ENCODE measurements around the gene LHFPL2.

Gene LHFPL2

DNA sequence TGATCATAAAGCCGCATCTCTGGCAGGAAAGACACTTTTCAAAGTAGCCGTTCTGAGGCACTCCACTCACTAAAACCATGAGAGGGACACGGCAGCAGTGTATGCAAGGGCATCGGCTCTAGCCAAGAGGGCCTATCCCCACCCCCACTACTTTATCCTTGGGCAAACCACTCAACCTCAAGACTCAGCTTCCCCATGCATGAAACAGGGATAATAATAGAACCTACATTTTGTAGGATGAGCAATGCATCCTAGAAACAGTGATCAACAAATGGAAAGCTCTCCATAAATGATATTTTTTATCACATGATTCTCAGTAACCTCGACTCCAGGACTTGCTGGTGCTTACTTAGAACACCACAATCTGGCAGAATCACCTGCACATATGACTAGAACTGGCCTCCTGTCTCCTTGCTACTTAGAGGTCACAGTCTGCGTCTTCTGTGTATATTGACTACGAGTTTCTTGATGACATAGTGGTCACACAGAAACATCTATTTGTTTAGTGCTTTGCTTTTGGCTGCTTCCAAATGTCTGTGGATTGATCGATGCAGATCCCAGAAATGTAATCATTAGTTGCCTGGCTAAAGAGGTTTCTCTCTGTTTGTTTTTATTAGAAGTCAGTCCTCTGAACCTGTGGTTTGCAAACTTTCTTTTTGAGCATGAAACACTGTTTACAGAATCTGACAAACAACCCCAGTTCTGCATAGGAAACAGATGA, 102.1 kb downstream of the LHFPL2 start:
- DNase-seq (ENCODE audit: low read depth in 2 of 2) = no peak

DNA sequence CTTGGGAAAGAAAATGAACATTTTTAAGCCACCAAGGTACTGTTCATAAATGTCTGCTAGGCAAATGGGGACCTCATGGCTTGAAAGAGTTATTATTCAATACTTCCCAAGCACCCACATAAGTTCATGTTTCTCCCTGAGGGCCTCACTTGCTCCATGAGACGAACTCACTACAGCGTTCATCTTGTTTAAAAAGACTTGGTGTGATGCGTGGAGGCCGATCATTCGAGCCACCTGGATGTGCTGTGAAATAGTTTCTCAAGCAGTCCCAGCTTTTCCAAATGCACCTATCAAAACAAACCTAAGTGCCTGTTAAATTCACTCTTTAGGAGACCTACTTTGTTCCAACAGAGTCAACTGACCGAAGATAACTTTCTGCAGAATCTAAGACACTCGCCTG, 103.2 kb downstream of the LHFPL2 start:
- no peak for DNase-seq (ENCODE audit: low read depth in 2 of 2)

DNA sequence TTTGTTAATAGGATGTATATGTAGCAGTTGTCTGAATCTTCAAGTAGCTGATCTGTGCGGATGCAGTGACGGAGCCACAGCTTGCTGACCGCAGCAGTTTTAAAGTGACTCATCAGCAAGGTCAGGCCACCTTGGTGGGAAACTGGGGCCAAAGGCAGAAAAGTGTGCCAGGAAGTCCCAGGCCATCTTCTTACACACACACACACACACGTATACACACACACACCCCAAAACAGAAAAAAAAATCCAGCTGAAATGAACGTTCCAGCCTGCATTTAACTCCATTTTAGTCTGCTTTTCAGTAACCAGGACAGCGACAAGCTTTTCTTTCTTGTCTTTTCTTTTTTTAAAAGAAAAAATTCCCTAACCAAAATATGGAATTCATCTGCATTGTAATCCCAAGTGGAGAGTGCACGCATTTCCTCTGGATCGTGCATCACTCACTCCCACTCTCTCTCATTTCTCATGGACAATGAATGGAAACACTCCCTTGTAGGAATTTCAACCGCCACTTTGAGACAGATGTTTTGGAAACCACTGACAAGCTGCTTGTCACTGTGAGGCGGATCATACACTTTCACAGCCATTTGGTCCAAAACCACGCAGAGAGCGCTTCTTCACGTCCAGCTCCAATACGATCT, 103.9 kb downstream of the LHFPL2 start:
- DNase-seq (ENCODE audit: low read depth in 2 of 2) = no peak

DNA sequence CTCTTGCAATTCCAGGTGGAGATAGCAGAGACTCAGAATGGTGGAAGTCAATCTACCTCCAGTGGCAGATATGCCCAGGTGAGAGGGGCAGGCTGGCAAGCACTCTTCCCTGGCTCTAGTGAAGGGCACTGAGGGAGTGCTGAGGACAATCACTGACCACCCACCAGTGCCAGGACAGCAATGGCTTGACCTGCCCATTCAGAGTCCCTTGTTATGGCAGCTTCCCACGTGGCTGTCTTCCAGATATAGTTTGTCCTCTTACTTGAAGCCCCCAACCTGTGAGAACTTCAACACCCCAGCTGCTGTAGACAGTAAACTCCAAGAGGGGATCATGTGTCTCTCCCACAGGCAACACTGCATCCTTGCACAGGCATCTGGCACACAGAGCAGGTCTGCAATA, 104.7 kb downstream of the LHFPL2 start:
- no peak for DNase-seq (ENCODE audit: low read depth in 2 of 2)

DNA sequence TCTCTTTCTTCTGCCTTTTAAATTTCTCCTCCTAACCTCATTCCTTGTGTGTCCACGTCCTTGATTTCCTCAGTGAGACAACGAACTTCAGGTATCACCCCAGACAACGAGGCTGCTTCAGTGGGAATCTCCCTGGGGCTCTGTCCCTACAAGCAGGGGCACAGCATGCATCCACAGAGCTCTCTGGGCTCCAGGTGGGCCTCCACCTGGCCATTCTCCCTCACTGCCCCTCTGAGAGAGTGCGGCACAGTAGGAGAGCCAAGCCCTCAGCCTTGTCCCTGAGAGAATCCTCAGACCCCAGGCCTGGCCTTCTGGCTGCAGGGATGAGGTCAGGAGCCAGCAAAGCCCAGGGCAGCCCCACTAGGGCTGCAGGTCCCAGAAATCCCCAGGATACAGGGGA, 105.3 kb downstream of the LHFPL2 start:
- no peak for DNase-seq (ENCODE audit: low read depth in 2 of 2)

DNA sequence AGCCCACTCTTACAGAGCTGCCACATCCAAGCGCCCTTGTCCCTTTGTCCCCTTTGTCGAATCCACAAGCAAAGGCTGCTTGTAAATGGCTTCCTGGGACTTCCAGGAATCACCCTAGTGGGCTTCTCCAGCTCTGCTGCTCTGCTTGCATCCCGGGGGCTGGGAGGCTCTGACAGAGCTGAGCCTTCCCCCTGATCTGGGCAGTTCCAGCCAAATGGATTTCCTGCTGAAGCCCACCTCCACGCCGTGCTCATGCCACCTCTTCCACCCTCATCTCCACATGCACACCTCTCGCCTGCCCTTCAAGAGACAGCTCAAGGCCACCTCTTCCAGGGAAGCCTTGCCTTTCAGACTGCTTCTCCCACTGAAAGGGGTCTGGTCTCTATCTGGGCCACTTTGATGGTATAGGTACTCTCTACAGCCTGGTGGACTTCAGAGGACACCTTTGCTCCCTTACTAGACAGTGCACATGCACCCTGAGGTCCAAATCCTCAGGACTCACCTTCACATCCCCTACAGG, 106.2 kb downstream of the LHFPL2 start:
- no peak for DNase-seq (ENCODE audit: low read depth in 2 of 2)

DNA sequence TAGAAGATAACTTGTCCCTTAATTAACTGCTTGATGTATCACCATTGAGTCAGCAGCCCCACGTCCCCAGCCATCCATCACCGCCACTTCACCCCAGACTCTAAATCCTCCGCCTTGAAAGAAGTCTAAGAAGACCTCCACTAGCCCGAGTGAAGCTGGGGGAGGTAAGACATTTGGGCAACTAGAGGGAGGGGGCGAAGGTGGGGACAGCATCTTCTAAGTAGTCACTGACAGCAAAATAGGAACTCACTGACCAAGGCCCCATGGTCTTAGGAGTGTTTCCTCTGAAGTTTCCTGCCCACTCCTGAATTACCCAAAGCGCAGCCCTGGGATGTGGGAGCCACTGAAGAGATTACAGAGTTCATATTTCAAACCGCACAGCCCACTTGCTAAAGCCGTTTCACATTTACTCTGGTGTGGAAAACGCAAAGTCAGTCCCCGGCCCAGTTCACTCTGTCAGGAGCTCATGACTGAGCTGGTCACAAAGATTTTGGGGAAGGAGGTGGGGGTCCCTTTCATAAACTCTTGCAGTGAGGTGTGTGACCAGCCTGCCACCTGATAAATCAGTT, 107.4 kb downstream of the LHFPL2 start:
- DNase-seq (ENCODE audit: low read depth in 2 of 2) = no peak

DNA sequence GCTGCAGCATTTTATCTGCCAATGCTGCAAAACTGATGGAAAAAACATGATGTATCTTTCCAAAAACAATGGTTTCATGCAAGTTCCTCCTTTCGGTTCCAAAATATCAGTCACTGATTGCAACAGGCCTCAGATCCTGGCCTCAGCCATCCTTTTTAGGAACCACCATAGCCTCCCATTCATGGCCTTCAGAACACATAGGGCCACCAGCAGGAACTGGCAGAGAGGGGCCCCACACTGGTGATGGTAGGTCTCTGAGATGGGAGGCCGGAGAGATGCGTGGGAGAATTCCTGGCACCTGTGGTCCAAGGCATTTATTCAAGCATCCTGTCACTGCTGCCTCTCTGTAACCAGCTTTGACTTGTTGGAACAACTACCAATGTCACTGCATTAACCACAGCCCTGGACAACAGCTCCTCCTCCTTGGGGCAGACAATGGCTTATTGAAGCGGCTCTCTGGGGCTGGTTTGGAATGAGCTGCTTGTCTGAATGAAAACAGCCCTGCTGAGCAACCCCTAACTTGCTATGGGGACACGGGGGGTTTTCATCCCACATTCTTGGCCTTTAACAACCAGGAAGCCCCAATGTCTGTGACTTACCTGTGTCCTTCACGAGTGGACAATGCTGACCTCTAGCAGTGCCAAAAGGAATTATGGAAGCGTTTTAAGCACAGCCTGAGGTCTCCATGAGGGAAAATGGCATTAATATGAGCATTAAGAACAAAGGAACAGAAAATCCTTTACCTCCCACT, 108.1 kb downstream of the LHFPL2 start:
- no peak for DNase-seq (ENCODE audit: low read depth in 2 of 2)

DNA sequence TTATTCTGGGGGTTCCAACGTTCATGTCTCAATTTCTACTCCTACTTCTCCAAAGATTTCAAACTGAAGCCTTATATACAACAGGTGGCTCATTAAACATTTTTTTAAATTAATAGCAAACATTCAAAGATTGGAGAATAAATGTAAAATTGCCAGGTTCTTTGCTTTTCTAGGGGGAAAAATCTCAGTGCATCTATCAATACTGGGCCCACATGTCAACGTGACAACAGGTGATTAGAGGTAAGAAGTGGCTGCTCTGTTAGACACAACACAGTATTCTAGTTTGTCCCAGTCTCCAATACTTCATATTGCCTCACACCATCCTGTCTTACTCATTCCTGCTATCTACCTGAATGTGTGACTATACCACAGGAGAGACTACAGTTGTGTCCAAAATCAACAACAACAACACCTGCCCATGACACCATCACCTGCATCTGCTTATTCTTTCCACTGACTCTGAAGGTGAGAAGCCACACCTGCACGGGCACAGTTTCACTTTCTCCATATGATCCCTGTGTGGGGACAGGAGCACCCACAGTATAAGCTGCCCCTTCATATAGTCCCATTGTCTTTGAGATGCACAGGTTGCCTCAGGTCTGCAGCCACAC, 110.2 kb downstream of the LHFPL2 start:
- DNase-seq (ENCODE audit: low read depth in 2 of 2) = no peak

DNA sequence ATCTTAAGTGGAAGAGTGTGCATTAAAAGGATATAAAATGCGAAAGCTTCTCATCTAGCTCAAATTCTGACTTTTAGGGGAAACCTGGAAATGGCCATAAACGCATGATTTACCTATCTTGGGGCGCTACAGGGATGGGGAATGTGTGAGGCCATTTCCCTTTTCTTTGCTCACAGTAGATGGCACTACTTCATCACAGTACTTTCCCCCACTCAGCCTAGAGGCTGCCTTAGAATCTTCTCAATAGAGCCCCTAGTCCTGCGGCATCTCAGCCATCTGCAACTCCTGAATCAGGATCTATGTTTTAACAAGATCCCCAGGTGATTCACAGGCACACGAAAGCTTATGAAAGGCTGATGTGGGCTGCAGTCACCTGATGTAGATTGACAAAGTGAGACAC, 110.8 kb downstream of the LHFPL2 start:
- no peak for DNase-seq (ENCODE audit: low read depth in 2 of 2)

DNA sequence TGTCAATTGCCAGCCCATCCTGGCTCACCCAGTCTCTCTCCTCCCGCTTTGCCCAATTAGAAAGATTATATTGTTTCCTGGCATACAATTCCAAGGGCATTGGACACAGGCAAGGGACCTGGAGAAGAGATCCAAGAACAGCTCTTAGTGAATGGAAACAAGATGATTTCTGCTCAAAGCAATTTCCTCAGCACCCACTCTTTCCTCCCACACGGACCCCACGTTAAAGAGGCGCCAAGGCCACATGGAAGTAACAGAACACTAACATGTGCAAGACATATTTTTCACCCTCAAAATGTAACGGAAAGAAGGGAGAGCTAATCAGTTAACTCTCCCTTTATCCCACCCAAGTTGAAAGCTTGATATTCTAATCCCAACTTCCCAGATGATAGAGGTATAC, 111.2 kb downstream of the LHFPL2 start:
- no peak for DNase-seq (ENCODE audit: low read depth in 2 of 2)

DNA sequence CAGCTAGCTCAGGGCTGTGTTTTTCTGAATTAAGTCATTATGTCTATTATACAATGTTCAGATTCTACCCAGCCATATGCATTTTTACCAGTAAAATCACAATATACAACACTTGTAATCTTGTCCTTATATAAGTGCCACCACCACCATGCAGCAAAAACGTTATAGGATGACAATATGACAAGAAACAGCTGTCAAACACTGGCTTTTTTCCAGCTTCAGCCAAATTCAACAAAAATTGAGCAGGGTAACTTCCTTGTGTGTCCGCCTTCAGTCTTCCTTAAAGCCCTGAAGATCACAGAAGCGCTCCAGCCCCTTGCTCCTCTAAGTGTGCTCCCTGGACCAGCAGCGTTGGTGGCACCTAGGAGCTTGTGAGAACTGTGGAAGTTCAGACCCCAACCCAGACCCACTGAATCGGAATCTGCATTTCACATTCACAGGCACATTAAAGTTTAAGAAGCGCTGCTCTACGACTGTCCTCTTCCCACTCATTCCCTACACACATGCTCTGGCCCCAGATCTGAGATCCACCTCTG, 111.8 kb downstream of the LHFPL2 start:
- no peak for DNase-seq (ENCODE audit: low read depth in 2 of 2)

DNA sequence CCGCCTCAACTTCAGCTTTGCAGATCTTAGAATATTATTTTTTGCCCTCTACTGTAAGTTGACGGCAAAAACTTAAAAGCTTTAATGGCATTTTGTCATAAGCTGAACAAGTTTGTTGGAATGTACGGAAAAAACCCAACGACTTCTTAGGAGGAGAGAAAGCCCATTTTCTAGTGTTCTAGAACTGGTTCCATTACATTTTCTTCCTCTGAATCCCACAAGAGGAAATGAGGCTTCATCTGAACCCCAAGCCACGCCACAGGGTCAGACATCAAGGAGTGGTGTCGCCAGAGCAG, 113.7 kb downstream of the LHFPL2 start:
- DNase-seq (ENCODE audit: low read depth in 2 of 2) = no peak

DNA sequence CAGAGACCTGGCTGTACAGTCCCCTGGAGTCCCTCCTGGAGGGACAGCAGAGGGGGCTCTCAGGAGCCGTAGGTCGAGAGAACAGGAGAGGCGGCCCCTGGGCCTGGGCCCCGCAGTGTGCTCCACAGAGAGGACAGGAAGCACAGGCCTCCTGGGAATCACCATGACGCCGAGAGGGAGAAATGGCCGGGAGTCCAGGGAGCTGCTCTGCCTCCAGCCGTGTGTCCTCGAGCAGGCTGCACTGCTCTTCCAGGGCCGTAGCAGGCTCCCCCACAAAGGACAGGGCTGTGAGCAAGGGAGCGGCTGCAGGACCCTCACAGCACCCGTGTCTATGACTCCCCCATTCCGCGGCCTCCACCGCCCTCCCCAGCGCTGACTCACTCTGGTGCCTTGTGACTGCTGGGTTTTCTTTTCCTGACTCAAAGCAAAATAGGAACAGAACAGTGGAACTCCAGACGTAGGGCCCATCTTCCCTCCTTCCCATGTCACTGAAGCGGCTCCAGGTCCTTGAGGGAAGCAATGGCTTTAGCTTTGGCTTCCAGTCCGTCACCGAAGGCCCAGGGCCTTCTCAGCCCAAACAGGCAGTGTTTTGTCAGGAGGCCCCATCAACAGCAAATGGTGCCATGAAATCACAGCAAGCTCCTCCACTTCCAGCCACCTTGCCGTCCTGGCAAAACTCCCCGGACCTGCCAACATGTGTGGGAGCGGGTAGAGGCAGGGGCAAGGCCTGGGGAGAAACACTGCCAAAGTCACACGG, 114.2 kb downstream of the LHFPL2 start:
- DNase-seq (ENCODE audit: low read depth in 2 of 2) = no peak

DNA sequence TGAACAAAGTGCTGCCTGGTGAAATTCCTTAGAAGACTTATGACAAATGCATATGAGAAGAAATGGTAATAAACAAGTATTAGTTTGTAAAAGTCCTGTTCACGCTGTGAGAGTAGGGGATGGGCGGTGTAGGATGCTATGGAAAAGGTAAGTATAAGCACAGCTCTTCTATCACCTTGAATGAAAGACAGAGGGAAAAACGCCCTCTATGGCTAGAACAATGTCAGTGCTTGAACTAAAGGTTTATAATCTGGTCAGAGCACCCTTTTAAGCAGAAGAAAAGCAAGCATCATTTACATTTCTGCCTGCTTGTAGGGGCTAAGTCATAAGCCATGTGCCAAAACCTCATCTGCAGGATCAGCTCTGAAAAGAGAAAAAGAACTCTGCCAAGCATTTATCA, 115.2 kb downstream of the LHFPL2 start:
- no peak for DNase-seq (ENCODE audit: low read depth in 2 of 2)

DNA sequence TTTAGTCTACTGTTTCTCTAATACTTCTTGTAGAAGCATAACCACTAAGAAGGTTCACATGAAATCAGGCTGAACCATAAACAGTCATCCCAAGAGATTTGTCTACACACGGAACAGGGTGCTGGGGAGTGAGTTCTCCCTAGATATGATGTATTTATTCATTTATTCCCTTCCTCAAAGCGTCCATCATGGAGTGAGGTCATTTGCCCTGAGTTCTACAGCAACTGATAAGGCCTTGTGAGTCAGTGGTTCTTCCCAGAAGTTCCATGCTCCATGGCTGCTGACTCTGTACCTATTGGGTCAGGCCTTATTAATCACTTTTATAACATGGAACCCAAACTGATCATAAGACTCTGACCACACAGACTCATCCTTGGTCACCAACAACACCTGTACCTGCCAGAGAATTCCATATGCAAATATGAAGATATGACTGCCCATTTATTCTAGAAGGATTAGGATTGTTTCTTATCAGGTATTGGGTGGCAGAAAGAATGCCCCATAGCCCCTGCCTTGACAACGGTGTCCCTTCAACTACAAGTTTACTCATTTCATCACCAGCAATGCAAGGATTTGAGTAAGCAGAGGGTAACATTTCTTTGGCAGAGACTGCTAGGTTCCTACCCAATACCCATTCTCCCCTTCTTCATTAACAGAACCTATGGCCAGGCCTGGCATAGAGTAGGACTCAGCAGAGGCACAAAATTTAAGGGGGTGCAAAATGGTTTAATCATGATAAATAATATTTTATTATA, 118.1 kb downstream of the LHFPL2 start:
- DNase-seq (ENCODE audit: low read depth in 2 of 2) = no peak

DNA sequence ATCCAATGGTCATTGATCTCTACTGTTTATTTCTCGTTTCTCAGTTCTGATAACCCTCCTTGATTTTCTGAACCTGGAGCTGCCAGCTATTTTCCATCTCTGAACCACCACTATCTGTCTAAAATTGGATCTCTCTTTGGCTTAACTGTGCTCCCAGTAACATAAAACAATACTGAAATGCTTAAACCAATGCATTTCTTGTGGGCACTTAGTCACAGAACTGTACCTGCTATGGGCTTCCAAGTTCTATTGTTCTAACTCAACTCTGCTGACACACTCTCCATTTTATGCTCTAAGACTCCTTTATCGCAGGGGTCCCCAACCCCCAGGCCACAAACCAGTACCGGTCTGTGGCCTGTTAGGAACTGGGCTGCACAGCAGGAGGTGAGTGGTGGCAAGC, 120.6 kb downstream of the LHFPL2 start:
- no peak for DNase-seq (ENCODE audit: low read depth in 2 of 2)

DNA sequence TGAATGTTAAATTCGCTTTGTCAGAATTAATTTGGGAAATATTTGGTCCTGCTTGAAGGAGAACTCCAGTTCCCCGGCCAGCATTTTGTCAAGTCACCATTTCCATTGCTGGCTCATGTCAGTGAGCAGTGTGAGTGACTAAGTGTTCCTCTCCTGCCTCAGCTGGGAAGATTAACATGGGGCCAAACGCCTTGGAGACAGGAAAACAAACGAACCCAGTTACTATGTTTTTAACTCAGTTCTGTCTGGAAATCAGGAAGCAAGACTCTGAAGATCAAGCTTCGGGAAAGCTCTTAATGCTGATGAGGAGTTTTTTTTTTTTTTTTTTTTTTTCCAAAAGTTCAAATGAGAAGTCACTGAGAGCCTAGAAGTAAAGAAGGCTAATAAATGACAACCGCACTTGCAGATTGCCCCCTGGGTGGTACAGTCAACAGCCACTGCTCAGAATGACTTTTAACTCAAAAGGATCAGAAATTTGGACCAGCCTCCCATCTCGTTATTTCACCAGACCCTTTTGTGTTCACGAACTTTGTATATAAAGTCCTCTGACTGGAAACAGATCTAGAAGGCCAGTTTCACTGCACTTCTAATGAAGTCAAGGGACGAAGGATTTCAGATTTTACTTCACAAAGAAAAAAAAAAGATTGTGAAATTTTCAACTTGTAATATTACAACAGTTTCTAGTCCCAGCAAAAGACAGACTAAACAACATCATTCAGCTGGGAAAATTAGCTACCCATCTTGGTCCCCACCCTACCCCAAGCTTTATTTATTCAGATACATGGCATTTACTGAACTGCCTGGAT, 121.3 kb downstream of the LHFPL2 start:
- DNase-seq (ENCODE audit: low read depth in 2 of 2) = no peak

DNA sequence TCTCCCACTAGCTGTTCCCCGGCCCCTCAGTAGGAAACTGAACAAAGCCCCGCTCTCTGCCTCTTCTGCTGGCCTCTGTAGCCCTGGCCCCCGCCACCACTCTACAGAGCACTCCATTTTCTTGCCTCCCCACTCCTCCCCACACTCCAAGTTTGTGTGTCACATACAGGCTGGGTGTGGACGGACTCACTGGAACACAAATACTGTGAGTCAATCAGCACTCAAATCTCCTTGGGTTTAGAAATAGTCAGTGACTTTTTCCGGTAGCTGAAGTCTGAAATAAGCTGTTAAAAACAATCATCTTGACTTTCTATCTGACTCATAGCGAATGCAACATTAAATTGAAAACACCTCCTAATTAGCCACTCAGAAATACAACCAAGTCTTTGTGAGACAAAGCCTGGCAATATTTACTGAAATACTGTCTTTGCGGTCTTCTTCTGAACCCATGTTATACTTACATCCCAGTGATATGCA, 122.5 kb downstream of the LHFPL2 start:
- DNase-seq (ENCODE audit: low read depth in 2 of 2) = no peak
